ENCODE data around the gene GIPC2.

GIPC2 gene

DNA sequence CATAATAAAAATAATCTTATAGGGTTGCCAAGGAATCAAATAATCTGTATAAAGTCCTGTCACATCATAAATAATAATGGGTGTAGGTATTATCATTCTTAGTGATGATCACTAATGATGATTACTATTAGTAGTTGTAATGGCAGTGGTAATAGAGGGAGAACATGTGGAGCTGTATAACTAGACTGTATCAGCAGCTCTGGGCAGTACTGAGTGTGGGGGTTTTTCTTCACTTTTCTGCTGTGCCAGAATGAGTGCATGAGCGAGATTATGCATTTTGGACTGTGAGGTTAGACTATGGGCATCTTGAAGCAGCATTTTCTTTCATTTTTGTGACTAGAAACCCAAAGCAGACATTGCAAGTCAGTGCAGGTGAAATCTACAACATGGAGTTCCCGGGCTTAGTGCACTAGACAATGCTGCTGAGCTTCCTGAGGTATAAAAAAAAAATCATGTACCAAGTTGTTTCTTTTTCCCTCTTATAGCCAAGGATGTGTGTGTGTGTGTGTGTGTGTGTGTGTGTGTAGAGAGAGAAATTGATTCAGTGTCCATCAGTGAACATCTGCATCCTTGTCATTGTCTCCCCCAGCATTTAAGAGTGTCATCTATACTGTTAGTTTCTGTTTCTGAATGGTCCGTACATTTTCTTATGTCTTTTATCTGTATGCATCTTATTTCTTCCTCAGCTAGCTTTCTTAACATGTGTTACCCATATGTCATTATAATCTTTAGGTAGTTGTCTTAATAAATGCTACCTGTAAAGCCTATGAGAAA, 86.6 kb downstream of the GIPC2 start:
- H3K4me2 ChIP-seq (ENCODE audit: low read length), result no peak overlapping the region
- H3K4me1 ChIP-seq (ENCODE audit: control insufficient read depth, insufficient read depth, low read length), result no peaks in the 10 kb centered on the region
- H3K27me3 ChIP-seq (ENCODE audit: control insufficient read depth, insufficient read depth, low read length), result no peaks in the 10 kb centered on the region
- no peaks in the 10 kb centered on the region for H3K9me3 ChIP-seq (replicated peaks; ENCODE audit: low read length)
- no peaks in the 10 kb centered on the region for H3K36me3 ChIP-seq (ENCODE audit: insufficient read depth, low read length)
- no peak overlapping the region for H3K9ac ChIP-seq (ENCODE audit: low read depth, low read length)
- H3K4me3 ChIP-seq (ENCODE audit: low read length), result no peak overlapping the region

DNA sequence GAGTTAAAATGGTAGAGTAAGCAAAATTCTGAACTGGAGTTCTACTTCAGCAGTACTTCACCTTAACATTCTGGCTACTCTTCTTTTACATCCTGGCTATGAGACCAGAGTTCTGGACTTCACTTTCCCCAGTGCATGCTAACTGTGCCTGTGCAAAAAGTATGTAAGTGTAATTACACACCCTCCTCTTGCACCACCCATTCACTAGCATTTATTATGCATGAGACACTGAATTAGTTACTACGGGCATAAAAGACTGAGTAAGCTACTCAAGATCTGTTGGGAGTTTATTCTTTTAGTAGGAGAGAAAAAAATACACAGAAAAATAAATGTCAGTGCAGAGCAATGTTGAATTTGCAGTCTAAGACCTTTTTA, 87.2 kb downstream of the GIPC2 start:
- Histone ChIP-seq H3K4me1 (ENCODE audit: control insufficient read depth, insufficient read depth, low read length) (no peaks in the 10 kb centered on the region), H3K9ac (ENCODE audit: low read depth, low read length) (no peak overlapping the region), H3K4me3 (ENCODE audit: low read length) (no peak overlapping the region), H3K4me2 (ENCODE audit: low read length) (no peak overlapping the region), H3K9me3 (replicated peaks; ENCODE audit: low read length) (no peaks in the 10 kb centered on the region), H3K36me3 (ENCODE audit: insufficient read depth, low read length) (no peaks in the 10 kb centered on the region), H3K27me3 (ENCODE audit: control insufficient read depth, insufficient read depth, low read length) (no peaks in the 10 kb centered on the region)

DNA sequence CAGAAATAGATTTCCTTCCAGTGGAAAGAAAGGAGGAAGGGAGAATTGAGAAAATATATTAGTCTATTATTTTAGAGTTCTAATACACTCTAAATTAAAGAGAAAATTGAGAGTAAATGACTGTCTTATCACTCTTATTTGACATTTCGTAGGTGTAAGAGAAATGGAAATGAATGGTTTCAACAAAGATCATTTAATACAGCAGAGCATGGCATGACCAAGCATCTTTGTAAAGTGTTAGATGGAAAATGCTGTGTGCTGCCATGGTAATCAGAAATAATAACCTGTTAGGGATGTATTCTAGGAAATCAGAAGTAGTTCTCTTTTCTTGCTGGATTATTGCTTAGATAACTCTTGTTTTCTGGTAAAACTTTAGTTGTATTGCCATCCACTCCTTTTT, 90.9 kb downstream of the GIPC2 start:
- Histone ChIP-seq H3K36me3 (ENCODE audit: insufficient read depth, low read length) (no peaks in the 10 kb centered on the region), H3K4me3 (ENCODE audit: low read length) (no peak overlapping the region), H3K4me2 (ENCODE audit: low read length) (no peak overlapping the region), H3K9me3 (replicated peaks; ENCODE audit: low read length) (no peaks in the 10 kb centered on the region), H3K9ac (ENCODE audit: low read depth, low read length) (no peak overlapping the region), H3K4me1 (ENCODE audit: control insufficient read depth, insufficient read depth, low read length) (no peaks in the 10 kb centered on the region), H3K27me3 (ENCODE audit: control insufficient read depth, insufficient read depth, low read length) (no peaks in the 10 kb centered on the region)

DNA sequence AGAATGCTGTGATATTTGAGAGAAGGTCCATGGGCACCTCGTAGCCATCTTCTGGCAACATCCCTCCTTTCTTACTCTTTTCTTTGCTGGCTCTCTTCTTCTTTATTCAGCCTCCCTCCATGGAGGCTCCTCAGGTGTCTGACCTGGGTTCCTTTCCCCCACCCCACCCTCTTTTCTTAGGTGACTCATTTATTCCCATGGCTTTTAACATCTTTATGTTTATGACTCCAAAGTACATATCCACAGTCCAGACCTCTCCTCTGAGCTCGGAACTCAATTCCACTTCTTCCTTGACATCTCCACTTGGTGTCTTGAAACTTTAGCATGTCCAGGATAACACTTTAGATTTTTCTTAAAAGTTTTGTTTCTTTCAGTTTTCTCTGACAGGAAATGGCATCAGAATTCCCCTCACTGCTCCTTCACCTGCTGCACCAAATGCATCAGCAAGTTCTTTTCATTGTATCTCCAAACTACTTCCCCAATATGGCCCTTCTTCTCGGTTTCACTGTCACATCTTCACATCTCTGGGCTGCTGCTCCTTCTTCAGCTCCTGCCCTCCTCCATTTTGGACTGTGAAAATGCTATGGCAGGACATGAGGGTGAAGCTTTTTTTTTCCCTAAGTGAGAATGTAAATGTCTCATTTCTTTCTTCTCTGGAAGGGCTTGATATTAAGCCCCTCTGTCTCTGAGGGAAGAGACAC, 95.9 kb downstream of the GIPC2 start:
- Histone ChIP-seq H3K4me1 (ENCODE audit: control insufficient read depth, insufficient read depth, low read length) (peaks cover 16% of the 10 kb centered on the region), H3K4me2 (ENCODE audit: low read length) (no peak overlapping the region), H3K9ac (ENCODE audit: low read depth, low read length) (no peak overlapping the region), H3K9me3 (replicated peaks; ENCODE audit: low read length) (no peaks in the 10 kb centered on the region), H3K36me3 (ENCODE audit: insufficient read depth, low read length) (no peaks in the 10 kb centered on the region), H3K27me3 (ENCODE audit: control insufficient read depth, insufficient read depth, low read length) (no peaks in the 10 kb centered on the region), H3K4me3 (ENCODE audit: low read length) (no peak overlapping the region)

DNA sequence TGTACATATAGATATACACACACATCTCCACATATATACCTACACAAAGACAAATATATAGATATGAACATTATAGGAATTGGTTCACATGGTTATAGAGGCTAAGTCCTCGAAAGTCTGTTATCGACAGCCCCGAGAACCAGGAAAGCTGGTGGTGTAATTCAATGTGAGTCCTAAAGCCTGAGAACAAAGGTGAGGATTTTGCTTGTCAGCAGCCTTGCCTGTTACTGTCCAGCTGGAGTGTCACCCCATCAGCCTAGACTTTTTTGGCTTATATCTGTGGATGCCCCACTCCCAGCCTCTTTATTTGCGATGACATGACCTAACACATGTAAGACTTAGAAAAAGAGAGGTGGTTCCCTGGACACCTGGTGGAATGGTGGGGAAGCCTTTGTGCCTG, 97.0 kb downstream of the GIPC2 start:
- Histone ChIP-seq H3K4me1 (ENCODE audit: control insufficient read depth, insufficient read depth, low read length) (peaks cover 18% of the 10 kb centered on the region), H3K27me3 (ENCODE audit: control insufficient read depth, insufficient read depth, low read length) (no peaks in the 10 kb centered on the region), H3K36me3 (ENCODE audit: insufficient read depth, low read length) (no peaks in the 10 kb centered on the region), H3K4me3 (ENCODE audit: low read length) (no peak overlapping the region), H3K9ac (ENCODE audit: low read depth, low read length) (no peak overlapping the region), H3K4me2 (ENCODE audit: low read length) (no peak overlapping the region), H3K9me3 (replicated peaks; ENCODE audit: low read length) (no peaks in the 10 kb centered on the region)

DNA sequence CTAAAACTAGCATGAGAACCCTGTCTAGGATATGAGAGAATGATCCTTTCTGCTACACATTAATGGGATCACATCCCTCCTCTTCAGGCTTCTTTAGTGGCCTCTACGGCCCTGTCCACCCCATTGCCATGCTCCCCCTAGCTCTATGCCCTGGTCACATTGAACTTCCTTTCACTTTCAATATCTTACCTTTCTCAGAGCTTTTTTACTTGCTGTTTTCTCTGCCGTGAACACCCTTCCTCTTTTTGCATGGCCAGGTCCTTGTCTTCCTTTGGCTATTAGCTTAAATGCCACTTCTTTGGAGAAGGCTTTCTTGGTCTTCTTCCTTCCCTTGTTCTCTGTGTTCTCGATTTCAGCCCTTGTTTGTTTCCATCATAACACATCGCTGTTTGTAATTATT, 97.4 kb downstream of the GIPC2 start:
- no peak overlapping the region for H3K9ac ChIP-seq (ENCODE audit: low read depth, low read length)

DNA sequence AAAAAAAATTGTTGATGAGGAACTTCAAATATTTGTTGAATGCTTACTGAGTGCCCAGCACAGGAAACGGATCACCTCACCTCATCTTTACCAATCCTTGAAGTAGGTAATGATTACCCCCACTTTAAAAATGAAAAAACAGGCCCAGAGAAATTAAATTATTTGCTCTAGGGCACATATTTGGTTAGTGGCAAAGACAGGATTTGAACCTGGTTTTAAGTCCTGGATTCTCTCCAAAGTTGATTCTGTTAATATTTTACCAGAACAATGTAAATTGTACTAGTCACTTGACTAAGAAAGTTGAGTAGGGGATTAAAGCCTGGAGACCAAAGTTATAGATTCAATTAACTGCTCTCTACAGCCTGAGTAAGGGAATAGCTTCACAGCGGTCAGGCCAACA, 97.9 kb downstream of the GIPC2 start:
- Histone ChIP-seq H3K4me2 (ENCODE audit: low read length) (no peak overlapping the region), H3K9me3 (replicated peaks; ENCODE audit: low read length) (no peaks in the 10 kb centered on the region), H3K9ac (ENCODE audit: low read depth, low read length) (no peak overlapping the region), H3K4me3 (ENCODE audit: low read length) (no peak overlapping the region), H3K27me3 (ENCODE audit: control insufficient read depth, insufficient read depth, low read length) (no peaks in the 10 kb centered on the region), H3K36me3 (ENCODE audit: insufficient read depth, low read length) (no peaks in the 10 kb centered on the region), H3K4me1 (ENCODE audit: control insufficient read depth, insufficient read depth, low read length) (peaks cover 18% of the 10 kb centered on the region)

More for the DNA sequence above, 97.4 kb downstream of the GIPC2 start:
- Histone ChIP-seq H3K27me3 (ENCODE audit: control insufficient read depth, insufficient read depth, low read length) (no peaks in the 10 kb centered on the region), H3K4me2 (ENCODE audit: low read length) (no peak overlapping the region), H3K9me3 (replicated peaks; ENCODE audit: low read length) (no peaks in the 10 kb centered on the region), H3K4me1 (ENCODE audit: control insufficient read depth, insufficient read depth, low read length) (peaks cover 18% of the 10 kb centered on the region), H3K36me3 (ENCODE audit: insufficient read depth, low read length) (no peaks in the 10 kb centered on the region), H3K4me3 (ENCODE audit: low read length) (no peak overlapping the region)

DNA sequence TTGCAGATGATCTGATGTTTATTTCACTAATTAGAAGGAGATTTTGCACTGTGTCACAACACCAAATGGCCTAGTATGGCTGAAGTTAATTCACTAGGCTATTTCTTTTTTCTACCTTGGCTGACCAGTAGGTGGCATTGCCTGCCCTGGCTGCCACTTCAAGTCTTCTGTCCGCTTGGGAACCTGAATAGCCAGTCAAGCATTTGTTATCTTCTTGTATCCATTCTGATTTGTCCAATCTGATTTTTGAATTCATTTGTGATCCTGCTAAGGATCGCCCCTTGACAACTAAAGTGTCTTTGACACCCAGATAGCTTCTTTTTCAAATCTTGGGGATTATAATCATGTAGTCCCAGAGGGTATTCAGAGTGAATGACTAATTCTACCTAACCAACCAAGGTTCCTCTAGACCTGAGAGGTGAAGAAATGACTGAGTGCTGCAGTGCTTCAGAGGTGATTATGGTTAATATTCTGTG, 99.4 kb downstream of the GIPC2 start:
- Histone ChIP-seq H3K9ac (ENCODE audit: low read depth, low read length) (no peak overlapping the region), H3K4me3 (ENCODE audit: low read length) (no peak overlapping the region), H3K4me1 (ENCODE audit: control insufficient read depth, insufficient read depth, low read length) (peaks cover 18% of the 10 kb centered on the region), H3K4me2 (ENCODE audit: low read length) (no peak overlapping the region), H3K27me3 (ENCODE audit: control insufficient read depth, insufficient read depth, low read length) (no peaks in the 10 kb centered on the region), H3K9me3 (replicated peaks; ENCODE audit: low read length) (no peaks in the 10 kb centered on the region), H3K36me3 (ENCODE audit: insufficient read depth, low read length) (no peaks in the 10 kb centered on the region)

DNA sequence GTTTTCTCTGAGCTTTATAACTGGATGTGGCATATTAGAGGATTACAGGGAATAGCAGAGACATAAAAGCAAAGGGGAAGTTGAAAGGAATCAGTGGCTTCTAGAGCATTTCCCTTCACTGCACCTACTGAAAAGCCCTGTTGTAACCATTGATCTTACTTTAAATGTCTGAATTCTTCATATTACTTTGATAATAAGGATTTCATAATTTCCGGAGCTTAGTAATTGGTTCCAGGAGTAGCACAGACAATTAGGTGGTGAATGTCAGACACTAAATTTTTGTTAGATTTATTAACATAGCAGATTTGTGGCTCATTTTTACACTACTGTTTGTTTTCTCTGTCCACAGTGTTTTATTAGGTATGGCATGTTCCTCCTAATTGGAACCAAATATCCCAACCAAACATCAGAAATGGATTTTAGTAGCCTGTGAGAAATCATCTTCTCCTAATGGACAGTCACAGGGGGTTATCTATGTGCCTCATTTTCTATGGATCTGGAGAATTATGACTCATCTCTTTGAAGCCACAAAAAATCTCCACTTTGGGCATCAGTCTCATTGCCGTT, 100.5 kb downstream of the GIPC2 start:
- no peaks in the 10 kb centered on the region for H3K27me3 ChIP-seq (ENCODE audit: control insufficient read depth, insufficient read depth, low read length)
- no peak overlapping the region for H3K4me2 ChIP-seq (ENCODE audit: low read length)
- H3K4me1 ChIP-seq (ENCODE audit: control insufficient read depth, insufficient read depth, low read length), result peaks cover 18% of the 10 kb centered on the region
- H3K9ac ChIP-seq (ENCODE audit: low read depth, low read length), result no peak overlapping the region
- H3K9me3 ChIP-seq (replicated peaks; ENCODE audit: low read length), result no peaks in the 10 kb centered on the region
- no peak overlapping the region for H3K4me3 ChIP-seq (ENCODE audit: low read length)
- no peaks in the 10 kb centered on the region for H3K36me3 ChIP-seq (ENCODE audit: insufficient read depth, low read length)

DNA sequence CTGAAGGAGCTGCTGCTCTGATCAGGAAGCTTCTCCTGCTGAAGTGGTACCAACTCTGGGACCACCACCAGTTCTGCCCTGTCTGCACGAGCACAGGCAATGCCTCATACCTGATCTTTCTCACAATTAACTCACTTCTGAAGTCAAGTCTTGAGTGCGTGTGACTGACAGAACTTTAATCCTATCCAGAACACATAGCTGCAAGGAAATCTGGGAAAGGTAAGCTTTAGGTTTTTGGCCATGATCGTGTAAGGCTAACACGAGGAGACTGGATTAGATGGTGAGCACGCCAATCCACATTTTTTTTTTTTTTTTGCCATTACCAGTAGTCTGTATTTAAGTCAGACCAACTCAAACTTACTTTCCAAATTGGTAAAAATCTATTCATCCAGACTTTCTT, 101.3 kb downstream of the GIPC2 start:
- Histone ChIP-seq H3K4me2 (ENCODE audit: low read length) (no peak overlapping the region), H3K36me3 (ENCODE audit: insufficient read depth, low read length) (no peaks in the 10 kb centered on the region)

DNA sequence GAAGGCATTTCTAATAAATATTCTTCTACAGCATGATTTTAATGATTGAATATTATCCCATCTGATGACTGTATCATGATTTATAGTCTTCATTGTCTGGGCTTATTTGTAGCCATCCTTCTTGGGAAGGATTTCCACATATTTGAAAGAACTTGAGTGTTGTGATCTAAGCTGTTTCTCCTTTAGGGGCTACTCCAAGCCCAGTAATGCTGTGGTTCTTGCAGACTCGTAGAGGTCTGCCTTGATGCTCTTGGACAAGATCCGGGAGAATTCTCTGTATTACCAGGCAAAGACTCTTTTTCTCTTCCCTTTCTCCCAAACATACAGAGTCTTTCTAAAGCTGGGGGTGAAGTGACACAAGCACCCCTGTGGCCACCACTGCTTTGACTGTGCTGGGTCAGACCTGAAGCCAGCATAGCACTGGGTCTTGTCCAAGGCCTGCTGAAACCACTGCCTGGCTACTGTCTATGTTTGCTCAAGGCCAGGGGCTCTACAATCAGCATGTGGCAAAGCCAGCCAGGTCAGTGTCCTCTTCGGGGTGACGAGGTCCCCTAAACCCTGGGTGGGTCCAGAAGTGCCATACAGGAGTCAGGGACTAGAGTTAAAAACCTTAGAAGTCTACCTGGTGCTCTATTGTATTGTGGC, 107.4 kb downstream of the GIPC2 start:
- peaks cover 9% of the 10 kb centered on the region for H3K4me1 ChIP-seq (ENCODE audit: control insufficient read depth, insufficient read depth, low read length)
- H3K4me2 ChIP-seq (ENCODE audit: low read length), result no peak overlapping the region
- H3K9me3 ChIP-seq (replicated peaks; ENCODE audit: low read length), result no peaks in the 10 kb centered on the region
- no peak overlapping the region for H3K9ac ChIP-seq (ENCODE audit: low read depth, low read length)
- H3K4me3 ChIP-seq (ENCODE audit: low read length), result no peak overlapping the region
- H3K27me3 ChIP-seq (ENCODE audit: control insufficient read depth, insufficient read depth, low read length), result no peaks in the 10 kb centered on the region
- H3K36me3 ChIP-seq (ENCODE audit: insufficient read depth, low read length), result no peaks in the 10 kb centered on the region

More for the DNA sequence above, 101.3 kb downstream of the GIPC2 start:
- no peak overlapping the region for H3K9ac ChIP-seq (ENCODE audit: low read depth, low read length)
- H3K4me3 ChIP-seq (ENCODE audit: low read length), result no peak overlapping the region
- no peaks in the 10 kb centered on the region for H3K9me3 ChIP-seq (replicated peaks; ENCODE audit: low read length)
- H3K27me3 ChIP-seq (ENCODE audit: control insufficient read depth, insufficient read depth, low read length), result no peaks in the 10 kb centered on the region
- peaks cover 18% of the 10 kb centered on the region for H3K4me1 ChIP-seq (ENCODE audit: control insufficient read depth, insufficient read depth, low read length)
